HL-60 (cell line): ENCODE measurements around the gene AP1B1.

Experiments used
- DNase-seq, 2 experiments: peaks; one replicate each; pipeline ENCODE4 v3.0.0-alpha.2; 2010 to 2020; ENCODE audit warnings: low read depth in 1 of 2, low spot score in 1 of 2
- H3K27ac ChIP-seq: fragments of 250-450 bp; sonication (Bioruptor Pico); replicated peaks from 2 replicates; pipeline ENCODE4 v1.5.1; 2020; ENCODE audit warnings: mild to moderate bottlenecking, moderate library complexity
- H3K27me3 ChIP-seq: fragments of 250-450 bp; sonication (Bioruptor Pico); 2 replicates; pipeline ENCODE4 v1.5.1; 2021; ENCODE audit warnings: mild to moderate bottlenecking, moderate library complexity; ENCODE audit not compliant: insufficient read depth, poor library complexity, severe bottlenecking
- H3K4me3 ChIP-seq: replicated peaks from 2 replicates; pipeline ENCODE4 v1.5.1; 2011; ENCODE audit warnings: mild to moderate bottlenecking, control low read depth, low read length; ENCODE audit not compliant: insufficient read depth
- GABPA ChIP-seq: IDR thresholded peaks from 2 replicates; pipeline ENCODE4 v1.6.1; 2012; ENCODE audit warnings: low read depth
- POLR2AphosphoS5 ChIP-seq: IDR thresholded peaks from 2 replicates; pipeline ENCODE4 v1.6.1; 2012; ENCODE audit warnings: low read depth
- SPI1 ChIP-seq: IDR thresholded peaks from 2 replicates; pipeline ENCODE4 v1.6.1; 2012; ENCODE audit warnings: low read depth, mild to moderate bottlenecking, borderline replicate concordance
- TF ChIP-seq, protein P1 (sequence below): IDR thresholded peaks from one replicate; pipeline ENCODE4 v1.5.1; 2011; ENCODE audit warnings: low read length, control low read depth, inconsistent platforms; ENCODE audit not compliant: insufficient read depth
- TF ChIP-seq, protein P2 (sequence below): IDR thresholded peaks from 2 replicates; pipeline ENCODE4 v1.6.1; 2012; ENCODE audit warnings: low read depth; ENCODE audit not compliant: insufficient replicate concordance

Gene AP1B1

DNA sequence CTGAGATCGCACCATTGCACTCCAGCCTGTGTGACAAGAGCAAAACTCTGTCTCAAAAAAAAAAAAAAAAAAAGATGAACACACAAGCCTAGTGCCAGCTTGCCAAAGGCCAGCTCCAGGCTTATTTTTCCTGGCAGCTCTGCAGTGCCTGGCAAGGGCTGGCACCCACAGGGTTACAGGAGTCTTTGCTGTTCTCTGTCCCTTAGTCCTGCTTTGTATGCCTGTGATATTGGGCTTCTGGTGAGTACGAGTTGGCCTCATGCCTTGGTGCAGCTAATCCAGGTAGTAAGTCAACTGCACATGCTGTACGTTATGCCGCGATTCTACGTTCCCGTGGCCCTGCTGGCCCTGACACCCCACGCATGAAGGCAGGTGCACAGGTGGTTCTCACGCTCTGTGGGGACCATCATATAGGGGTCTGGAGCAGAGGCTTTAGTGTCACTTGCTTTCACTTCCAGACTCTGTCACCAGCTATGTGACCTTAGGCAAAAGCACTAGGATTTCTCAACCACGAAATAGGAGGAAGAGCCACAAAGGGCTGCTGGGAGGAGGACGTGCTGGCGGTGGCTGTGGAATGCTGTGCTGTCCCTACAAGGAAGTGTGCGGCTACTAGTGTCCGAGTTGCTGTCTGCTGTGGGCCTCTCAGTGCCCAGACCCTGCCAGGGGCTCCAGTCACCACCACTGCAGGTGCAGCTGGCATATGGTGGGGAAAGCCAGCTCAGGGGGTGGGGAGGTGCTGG lies 51.4 kb downstream of the AP1B1 start:
- Histone ChIP-seq H3K27me3 (no peaks in the 10 kb centered on the region), H3K27ac (no peak overlapping the region), H3K4me3 (no peak overlapping the region)
- TF ChIP-seq, protein P1, sequence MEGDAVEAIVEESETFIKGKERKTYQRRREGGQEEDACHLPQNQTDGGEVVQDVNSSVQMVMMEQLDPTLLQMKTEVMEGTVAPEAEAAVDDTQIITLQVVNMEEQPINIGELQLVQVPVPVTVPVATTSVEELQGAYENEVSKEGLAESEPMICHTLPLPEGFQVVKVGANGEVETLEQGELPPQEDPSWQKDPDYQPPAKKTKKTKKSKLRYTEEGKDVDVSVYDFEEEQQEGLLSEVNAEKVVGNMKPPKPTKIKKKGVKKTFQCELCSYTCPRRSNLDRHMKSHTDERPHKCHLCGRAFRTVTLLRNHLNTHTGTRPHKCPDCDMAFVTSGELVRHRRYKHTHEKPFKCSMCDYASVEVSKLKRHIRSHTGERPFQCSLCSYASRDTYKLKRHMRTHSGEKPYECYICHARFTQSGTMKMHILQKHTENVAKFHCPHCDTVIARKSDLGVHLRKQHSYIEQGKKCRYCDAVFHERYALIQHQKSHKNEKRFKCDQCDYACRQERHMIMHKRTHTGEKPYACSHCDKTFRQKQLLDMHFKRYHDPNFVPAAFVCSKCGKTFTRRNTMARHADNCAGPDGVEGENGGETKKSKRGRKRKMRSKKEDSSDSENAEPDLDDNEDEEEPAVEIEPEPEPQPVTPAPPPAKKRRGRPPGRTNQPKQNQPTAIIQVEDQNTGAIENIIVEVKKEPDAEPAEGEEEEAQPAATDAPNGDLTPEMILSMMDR = no peak
- no peak for TF ChIP-seq POLR2AphosphoS5
- TF ChIP-seq, protein P2, sequence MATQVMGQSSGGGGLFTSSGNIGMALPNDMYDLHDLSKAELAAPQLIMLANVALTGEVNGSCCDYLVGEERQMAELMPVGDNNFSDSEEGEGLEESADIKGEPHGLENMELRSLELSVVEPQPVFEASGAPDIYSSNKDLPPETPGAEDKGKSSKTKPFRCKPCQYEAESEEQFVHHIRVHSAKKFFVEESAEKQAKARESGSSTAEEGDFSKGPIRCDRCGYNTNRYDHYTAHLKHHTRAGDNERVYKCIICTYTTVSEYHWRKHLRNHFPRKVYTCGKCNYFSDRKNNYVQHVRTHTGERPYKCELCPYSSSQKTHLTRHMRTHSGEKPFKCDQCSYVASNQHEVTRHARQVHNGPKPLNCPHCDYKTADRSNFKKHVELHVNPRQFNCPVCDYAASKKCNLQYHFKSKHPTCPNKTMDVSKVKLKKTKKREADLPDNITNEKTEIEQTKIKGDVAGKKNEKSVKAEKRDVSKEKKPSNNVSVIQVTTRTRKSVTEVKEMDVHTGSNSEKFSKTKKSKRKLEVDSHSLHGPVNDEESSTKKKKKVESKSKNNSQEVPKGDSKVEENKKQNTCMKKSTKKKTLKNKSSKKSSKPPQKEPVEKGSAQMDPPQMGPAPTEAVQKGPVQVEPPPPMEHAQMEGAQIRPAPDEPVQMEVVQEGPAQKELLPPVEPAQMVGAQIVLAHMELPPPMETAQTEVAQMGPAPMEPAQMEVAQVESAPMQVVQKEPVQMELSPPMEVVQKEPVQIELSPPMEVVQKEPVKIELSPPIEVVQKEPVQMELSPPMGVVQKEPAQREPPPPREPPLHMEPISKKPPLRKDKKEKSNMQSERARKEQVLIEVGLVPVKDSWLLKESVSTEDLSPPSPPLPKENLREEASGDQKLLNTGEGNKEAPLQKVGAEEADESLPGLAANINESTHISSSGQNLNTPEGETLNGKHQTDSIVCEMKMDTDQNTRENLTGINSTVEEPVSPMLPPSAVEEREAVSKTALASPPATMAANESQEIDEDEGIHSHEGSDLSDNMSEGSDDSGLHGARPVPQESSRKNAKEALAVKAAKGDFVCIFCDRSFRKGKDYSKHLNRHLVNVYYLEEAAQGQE = no peak
- no peak for TF ChIP-seq GABPA
- TF ChIP-seq SPI1 = no peak
- no peak for DNase-seq

DNA sequence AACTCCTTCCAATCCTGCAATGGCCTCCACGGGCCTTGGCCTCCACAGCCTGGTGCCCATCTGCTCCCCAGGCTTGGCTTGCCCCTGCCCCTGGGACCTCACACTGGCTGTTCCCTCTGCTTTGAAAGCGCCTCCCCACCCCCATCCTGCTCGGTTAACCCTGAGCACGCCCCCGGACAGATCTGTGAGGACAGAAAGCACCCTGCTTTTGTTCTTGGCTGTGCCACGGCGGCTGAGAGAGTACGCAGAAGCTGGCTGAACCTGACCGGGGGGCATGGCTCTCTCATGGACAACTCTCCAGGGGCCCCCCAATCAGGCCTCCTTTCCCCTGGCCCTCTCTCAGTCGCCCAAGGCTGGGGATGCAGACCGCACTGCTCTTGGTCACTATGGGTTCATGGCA lies 52.7 kb downstream of the AP1B1 start:
- Histone ChIP-seq H3K4me3 (no peak overlapping the region), H3K27me3 (no peaks in the 10 kb centered on the region), H3K27ac (no peak overlapping the region)
- TF ChIP-seq, protein P1 = no peak
- TF ChIP-seq SPI1 = no peak
- no peak for TF ChIP-seq POLR2AphosphoS5
- TF ChIP-seq, protein P2 = no peak
- TF ChIP-seq GABPA = no peak
- no peak for DNase-seq

DNA sequence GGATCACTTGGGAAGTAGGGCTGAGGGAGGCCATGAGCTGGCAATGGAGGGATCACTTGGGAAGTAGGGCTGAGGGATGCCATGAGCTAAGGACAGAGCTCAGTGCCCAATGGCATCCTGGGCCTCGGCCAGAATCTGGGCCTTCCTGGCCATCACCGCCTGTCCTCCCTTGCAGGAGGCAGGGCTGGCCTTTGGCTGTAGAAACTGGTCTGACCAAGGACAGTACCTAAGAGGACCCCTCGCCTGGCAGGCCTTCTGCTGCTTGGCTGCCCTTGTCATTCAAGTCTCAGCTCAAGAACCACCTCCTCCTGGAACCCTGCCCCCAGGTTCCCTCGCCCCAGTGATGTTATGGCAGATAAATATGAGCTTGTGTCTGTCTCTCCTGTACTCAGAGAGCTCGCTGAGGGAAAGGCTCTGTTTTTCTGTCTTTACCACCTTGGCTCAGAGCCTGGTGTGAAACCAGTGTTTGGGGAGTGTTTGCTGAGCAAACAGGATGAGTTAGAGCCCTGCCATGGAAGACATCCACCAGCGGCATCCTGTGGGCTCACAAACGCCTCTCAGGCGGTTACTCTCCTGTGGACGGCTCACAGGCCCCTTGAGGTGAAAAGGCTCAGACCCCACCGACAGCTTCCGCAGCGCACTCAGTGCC lies 53.5 kb downstream of the AP1B1 start:
- TF ChIP-seq GABPA (no peak), SPI1 (no peak), POLR2AphosphoS5 (no peak)
- TF ChIP-seq, protein P2 = no peak
- TF ChIP-seq, protein P1 = no peak
- H3K27ac ChIP-seq = no peak overlapping the region

More for the DNA sequence above, 53.5 kb downstream of the AP1B1 start:
- DNase-seq = no peak
- Histone ChIP-seq H3K27me3 (no peaks in the 10 kb centered on the region), H3K4me3 (no peak overlapping the region)
